ENCODE data around the gene NTF4. TPM values are rescaled to one million over a fixed set of nuclear protein-coding genes. Genes with fewer than 3 reads are reported as not detected.
"Not testable (repeated sequence)": the region's sequence is repeated elsewhere in the genome, so short reads cannot be mapped to it uniquely, and the experiment has no call there.

The NTF4 gene
- total RNA-seq, 4 donors from 2014 or later: 1.3 to 6.8 (median 2.9) TPM

DNA sequence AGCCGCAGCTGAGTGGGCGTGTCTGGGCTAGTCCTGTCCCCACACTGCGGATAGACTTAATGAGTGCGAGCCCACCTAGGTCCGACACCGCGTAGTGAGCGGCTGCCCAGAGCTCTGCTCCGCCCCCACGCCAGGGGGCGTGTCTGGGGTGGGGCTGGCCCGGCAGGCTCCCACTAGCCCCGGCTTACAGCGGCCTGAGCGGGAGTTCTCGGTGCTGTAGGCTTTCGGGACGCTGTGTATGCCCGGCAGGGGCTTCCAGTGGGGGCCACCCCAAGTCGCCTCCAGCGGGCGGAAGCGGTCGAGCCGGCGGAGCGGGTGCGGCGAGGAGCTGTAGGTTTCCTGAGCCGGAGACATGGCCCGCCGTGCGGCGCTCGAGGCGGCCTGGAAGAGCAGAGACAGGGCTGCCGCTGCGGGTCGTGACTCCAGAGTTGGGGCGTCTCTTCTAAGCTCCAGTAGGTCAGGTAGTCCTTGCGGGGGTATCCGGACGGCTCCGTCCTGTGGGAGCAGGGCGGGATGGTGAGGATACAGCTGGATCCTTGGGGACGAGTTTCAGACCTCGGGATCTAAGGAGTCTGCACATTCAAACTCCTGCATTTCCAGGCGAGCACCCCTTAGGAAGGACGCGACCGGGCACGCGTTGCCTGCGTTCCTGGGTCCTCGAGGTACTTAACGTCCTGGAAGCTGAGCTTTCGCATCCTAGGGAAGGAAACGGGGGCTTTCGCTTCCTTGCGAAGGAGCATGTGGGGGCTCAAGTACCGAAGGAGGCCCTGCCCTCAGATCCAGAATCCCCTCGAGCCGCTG, 8.3 kb downstream of the NTF4 start:
- H3K36me3 ChIP-seq: no peaks in the 10 kb centered on the region
- peak in 1 of 2 donors; percentile 33 for TF ChIP-seq POLR2A (IDR thresholded peaks at IDR 0.05)
- TF ChIP-seq, protein P1, sequence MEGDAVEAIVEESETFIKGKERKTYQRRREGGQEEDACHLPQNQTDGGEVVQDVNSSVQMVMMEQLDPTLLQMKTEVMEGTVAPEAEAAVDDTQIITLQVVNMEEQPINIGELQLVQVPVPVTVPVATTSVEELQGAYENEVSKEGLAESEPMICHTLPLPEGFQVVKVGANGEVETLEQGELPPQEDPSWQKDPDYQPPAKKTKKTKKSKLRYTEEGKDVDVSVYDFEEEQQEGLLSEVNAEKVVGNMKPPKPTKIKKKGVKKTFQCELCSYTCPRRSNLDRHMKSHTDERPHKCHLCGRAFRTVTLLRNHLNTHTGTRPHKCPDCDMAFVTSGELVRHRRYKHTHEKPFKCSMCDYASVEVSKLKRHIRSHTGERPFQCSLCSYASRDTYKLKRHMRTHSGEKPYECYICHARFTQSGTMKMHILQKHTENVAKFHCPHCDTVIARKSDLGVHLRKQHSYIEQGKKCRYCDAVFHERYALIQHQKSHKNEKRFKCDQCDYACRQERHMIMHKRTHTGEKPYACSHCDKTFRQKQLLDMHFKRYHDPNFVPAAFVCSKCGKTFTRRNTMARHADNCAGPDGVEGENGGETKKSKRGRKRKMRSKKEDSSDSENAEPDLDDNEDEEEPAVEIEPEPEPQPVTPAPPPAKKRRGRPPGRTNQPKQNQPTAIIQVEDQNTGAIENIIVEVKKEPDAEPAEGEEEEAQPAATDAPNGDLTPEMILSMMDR (IDR thresholded peaks at IDR 0.05 in 4 of 5, conservative IDR thresholded peaks at IDR 0.05 in 1 of 5): peak; percentile 13 to 70 (median 65)
- ATAC-seq: peak; percentile 66 to 74
- peaks cover 6 to 23% of the 10 kb centered on the region in 2 donors for H3K4me1 ChIP-seq
- intact Hi-C loops (cut with DNase I; ENCODE audit: low total_unique reads) (loop anchor here (1.0 kb wide), 1 partner anchor 18 kb away; no protein-coding TSS in a partner anchor), in situ Hi-C loops (cut with MboI; ENCODE audit: low sequenced_read_pairs in 4 of 4) (no loop called here)
- DNase-seq: peak in 1 of 2 donors; percentile 43
- peak overlapping the region; percentile 49 to 77 (median 68) for H3K4me3 ChIP-seq
- H3K9me3 ChIP-seq: no peaks in the 10 kb centered on the region
- peak overlapping the region; percentile 64 to 74 (median 67) for H3K27ac ChIP-seq
- H3K27me3 ChIP-seq: no peaks in the 10 kb centered on the region

DNA sequence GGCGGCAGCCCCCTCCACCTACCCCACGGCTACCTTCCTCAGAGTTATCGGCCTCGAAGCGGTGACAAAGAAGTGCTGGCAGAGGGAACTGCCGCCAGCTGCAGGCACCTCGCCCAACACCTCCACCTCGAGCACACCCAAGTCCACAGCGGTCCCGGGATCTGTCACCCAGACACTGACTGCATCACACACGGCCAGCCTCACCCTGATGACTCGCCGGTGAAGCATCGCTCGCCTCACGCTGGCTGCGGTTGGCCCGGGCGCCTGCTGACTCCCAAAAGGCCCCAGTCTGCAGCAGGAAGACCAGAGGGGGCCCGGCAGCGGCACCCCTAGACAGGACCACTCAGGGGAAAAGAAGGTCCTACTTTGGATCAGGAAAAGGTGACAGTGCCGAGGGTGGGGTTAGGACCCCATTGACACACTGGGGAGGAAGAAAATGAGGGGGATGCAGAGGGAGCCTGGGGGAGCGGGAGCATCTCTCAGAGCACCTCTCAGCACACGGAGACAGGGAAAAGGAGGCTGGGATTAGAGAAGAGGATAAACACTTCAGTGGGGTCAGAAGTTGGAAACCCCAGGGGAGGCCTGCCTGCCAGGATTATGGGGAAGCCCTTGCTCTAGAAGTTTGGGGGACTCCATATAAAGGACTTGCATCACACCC, 14.1 kb downstream of the NTF4 start:
- DNase-seq; H3K4me1 ChIP-seq; H3K4me3 ChIP-seq; in situ Hi-C loops (cut with MboI; ENCODE audit: low sequenced_read_pairs in 4 of 4); ATAC-seq; H3K36me3 ChIP-seq; H3K9me3 ChIP-seq; H3K27ac ChIP-seq; H3K27me3 ChIP-seq: not testable (repeated sequence)
- intact Hi-C loops (cut with DNase I; ENCODE audit: low total_unique reads): loop anchor here (5.0 kb wide), 1 partner anchor 253 kb away; no protein-coding TSS in a partner anchor

DNA sequence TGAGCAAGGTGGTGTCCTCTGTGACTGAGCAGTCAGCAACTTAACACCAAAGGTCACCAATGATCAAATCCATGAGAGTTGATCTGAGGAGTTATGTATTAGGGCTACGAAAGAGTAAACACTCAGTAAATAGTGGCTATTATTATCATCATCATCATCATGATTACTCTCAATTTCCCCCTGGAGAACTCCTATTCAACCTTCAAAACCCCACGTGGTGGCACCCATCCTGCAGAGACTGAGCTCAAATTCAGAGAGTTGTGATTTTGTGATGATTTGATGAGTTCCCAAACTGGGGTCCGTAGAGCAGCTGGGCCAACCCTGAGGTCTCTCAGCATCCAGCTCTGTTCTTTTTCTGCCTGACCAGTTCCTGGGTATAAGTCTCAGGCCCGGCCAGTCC, 14.8 kb downstream of the NTF4 start:
- ATAC-seq; H3K9me3 ChIP-seq; DNase-seq; H3K27ac ChIP-seq; H3K4me1 ChIP-seq; H3K4me3 ChIP-seq; H3K36me3 ChIP-seq; in situ Hi-C loops (cut with MboI; ENCODE audit: low sequenced_read_pairs in 4 of 4); H3K27me3 ChIP-seq: not testable (repeated sequence)
- intact Hi-C loops (cut with DNase I; ENCODE audit: low total_unique reads): loop anchor here (5.0 kb wide), 1 partner anchor 253 kb away; no protein-coding TSS in a partner anchor

DNA sequence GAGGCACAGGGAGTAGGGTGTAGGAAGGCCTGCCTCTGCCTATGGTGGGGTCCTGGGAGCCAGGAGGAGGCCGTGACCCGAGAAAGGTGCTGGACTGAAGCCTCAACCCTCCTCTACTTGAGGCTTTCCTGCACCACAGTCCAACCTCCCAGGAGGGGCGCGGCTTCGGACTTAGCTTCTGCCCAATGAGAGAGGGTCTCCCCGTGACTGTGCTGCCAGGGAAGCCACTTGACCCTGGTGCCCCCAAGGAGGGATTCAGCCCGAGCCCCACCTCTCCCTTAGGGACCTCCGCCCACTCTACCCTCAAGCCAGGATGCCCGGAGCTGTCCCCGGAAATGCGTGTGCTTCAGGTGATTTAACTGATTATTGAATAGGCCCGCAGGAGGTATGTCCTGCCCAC, 15.6 kb downstream of the NTF4 start, which contains the start of gene CGB8:
TSS of gene CGB8 (minus strand) at position 101 of the 400 bp plus-strand sequence. CDS start 372 bp downstream, outside the sequence.
- ATAC-seq; DNase-seq; intact Hi-C loops (cut with DNase I; ENCODE audit: low total_unique reads); H3K36me3 ChIP-seq; in situ Hi-C loops (cut with MboI; ENCODE audit: low sequenced_read_pairs in 4 of 4); H3K27me3 ChIP-seq; H3K9me3 ChIP-seq; H3K27ac ChIP-seq; H3K4me3 ChIP-seq; H3K4me1 ChIP-seq: not testable (repeated sequence)

DNA sequence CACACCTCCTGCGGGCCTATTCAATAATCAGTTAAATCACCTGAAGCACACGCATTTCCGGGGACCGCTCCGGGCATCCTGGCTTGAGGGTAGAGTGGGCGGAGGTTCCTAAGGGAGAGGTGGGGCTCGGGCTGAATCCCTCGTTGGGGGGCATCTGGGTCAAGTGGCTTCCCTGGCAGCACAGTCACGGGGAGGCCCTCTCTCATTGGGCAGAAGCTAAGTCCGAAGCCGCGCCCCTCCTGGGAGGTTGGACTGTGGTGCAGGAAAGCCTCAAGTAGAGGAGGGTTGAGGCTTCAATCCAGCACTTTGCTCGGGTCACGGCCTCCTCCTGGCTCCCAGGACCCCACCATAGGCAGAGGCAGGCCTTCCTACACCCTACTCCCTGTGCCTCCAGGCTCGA, 21.1 kb downstream of the NTF4 start, which contains the start of gene CGB5:
TSS of gene CGB5 (plus strand) at position 301 of the 400 bp plus-strand sequence. CDS start 362 bp downstream, outside the sequence.
- H3K36me3 ChIP-seq; H3K27me3 ChIP-seq; in situ Hi-C loops (cut with MboI; ENCODE audit: low sequenced_read_pairs in 4 of 4); H3K27ac ChIP-seq; ATAC-seq; H3K9me3 ChIP-seq; intact Hi-C loops (cut with DNase I; ENCODE audit: low total_unique reads); DNase-seq; H3K4me3 ChIP-seq; H3K4me1 ChIP-seq: not testable (repeated sequence)

DNA sequence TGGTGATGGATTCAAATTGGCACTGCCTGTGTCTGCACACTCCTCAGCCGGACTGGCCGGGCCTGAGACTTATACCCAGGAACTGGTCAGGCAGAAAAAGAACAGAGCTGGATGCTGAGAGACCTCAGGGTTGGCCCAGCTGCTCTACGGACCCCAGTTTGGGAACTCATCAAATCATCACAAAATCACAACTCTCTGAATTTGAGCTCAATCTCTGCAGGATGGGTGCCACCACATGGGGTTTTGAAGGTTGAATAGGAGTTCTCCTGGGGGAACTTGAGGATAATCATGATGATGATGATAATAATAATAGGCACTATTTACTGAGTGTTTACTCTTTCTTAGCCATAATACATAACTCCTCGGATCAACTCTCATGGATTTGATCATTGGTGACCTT, 22.0 kb downstream of the NTF4 start:
- H3K9me3 ChIP-seq; intact Hi-C loops (cut with DNase I; ENCODE audit: low total_unique reads); H3K27me3 ChIP-seq; H3K27ac ChIP-seq; ATAC-seq; in situ Hi-C loops (cut with MboI; ENCODE audit: low sequenced_read_pairs in 4 of 4); H3K4me1 ChIP-seq; H3K36me3 ChIP-seq; DNase-seq; H3K4me3 ChIP-seq: not testable (repeated sequence)

DNA sequence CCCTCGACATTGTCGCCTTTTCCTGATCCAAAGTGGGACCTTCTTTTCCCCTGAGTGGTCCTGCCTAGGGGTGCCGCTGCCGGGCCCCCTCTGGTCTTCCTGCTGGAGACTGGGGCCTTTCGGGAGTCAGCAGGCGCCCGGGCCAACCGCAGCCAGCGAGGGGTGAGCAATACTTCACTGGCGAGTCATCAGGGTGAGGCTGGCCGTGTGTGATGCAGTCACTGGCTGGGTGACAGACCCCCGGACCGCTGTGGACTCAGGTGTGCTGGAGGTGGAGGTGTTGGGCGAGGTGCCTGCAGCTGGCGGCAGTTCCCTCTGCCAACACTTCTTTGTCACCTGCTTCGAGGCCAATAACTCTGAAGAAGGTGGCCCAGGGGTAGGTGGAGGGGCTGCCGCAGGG, 22.4 kb downstream of the NTF4 start:
- in situ Hi-C loops (cut with MboI; ENCODE audit: low sequenced_read_pairs in 4 of 4): no loop called here
- Histone ChIP-seq H3K4me3 (no peak overlapping the region), H3K9me3 (no peaks in the 10 kb centered on the region), H3K27me3 (no peaks in the 10 kb centered on the region), H3K36me3 (no peaks in the 10 kb centered on the region), H3K27ac (no peak overlapping the region), H3K4me1 (no peaks in the 10 kb centered on the region)
- DNase-seq (no peak), ATAC-seq (no peak)
- TF ChIP-seq, protein P1 (IDR thresholded peaks at IDR 0.05 in 4 of 5, conservative IDR thresholded peaks at IDR 0.05 in 1 of 5): no peak
- TF ChIP-seq POLR2A (IDR thresholded peaks at IDR 0.05): no peak
- intact Hi-C loops (cut with DNase I; ENCODE audit: low total_unique reads): no loop called here

DNA sequence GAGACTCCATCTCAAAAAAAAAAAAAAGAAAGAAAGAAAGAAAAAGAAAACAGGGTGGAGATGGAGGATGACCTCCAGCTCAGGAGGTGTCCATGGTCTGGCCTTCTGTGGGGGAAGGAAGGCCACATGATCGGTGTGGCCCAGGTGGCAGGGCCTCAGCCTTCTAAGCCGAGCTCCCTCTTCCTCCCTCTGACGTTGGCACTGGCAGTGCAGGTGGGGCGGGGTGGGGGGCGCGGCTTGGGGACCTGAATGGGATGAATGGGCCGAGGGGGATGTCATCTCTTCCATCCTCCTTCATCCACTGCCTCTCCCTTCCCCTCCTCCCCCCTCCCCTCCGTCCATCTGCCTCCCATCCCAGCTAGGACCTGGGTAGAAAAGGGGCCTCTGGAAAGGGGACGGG, 24.9 kb downstream of the NTF4 start:
- ATAC-seq: not testable (repeated sequence)

DNA sequence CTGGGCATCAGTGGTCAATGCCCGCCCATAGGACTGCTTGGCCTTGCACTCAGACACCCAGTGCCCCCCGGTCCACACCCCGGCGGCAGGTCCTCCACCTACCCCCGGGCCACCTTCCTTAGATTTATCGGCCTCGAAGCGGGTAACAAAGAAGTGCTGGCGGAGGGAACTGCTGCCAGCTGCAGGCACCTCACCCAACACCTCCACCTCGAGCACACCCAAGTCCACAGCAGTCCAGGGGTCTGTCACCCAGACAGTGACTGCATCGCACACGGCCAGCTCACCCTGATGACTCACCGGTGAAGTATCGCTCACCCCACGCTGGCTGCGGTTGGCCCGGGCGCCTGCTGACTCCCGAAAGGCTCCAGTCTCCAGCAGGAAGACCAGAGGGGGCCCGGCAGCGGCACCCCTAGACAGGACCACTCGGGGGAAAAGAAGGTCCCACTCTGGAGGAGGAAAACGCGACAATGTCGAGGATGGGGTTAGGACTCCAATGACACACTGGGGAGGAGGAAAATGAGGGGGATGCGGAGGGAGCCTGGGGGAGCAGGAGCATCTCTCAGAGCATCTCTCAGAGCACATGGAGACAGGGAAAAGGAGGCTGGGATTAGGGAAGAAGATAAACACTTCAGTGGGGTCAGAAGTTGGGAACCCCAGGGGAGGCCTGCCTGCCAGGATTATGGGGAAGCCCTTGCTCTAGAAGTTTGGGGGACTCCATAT, 25.9 kb downstream of the NTF4 start:
- DNase-seq; intact Hi-C loops (cut with DNase I; ENCODE audit: low total_unique reads); H3K9me3 ChIP-seq; H3K4me1 ChIP-seq; H3K4me3 ChIP-seq; in situ Hi-C loops (cut with MboI; ENCODE audit: low sequenced_read_pairs in 4 of 4); H3K27me3 ChIP-seq; H3K27ac ChIP-seq; H3K36me3 ChIP-seq; ATAC-seq: not testable (repeated sequence)

More for the DNA sequence above, 24.9 kb downstream of the NTF4 start:
- DNase-seq; H3K4me3 ChIP-seq; H3K36me3 ChIP-seq; H3K4me1 ChIP-seq; H3K27me3 ChIP-seq; H3K27ac ChIP-seq; in situ Hi-C loops (cut with MboI; ENCODE audit: low sequenced_read_pairs in 4 of 4); H3K9me3 ChIP-seq; intact Hi-C loops (cut with DNase I; ENCODE audit: low total_unique reads): not testable (repeated sequence)
